VCaP (cell line): ENCODE data around the gene TUB.

ENCODE experiments used
- H3K27ac ChIP-seq: fragments of 450-650 bp; 2 replicates; pipeline ENCODE4 v1.5.1; 2017
- TF ChIP-seq, protein P1 (sequence below): fragments of 450-650 bp; conservative IDR thresholded peaks from 2 replicates; pipeline ENCODE4 v1.5.1; 2017; ENCODE audit warnings: mild to moderate bottlenecking, moderate library complexity

The TUB gene

DNA sequence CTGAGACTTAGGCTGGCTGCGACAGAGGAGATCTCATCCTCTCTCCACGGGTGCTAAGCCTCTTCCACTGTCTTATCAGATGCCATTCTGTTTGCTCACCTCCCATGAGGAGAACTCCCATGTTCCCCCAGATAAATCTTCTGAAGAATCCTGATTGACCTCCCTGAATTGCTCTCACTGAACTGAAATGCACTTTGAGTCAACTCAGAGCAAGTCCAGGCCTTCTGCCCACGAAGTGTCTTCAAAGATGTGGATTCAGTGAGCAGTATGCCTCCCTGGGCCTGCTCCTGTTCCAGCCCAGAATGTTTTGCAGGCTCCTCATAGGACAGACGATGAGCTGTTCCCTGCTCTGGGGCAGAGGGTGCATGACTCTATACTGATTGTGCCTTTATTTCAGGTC is 17.4 kb downstream of the TUB start:
- H3K27ac ChIP-seq, result no peak overlapping the region
- TF ChIP-seq, protein P1, sequence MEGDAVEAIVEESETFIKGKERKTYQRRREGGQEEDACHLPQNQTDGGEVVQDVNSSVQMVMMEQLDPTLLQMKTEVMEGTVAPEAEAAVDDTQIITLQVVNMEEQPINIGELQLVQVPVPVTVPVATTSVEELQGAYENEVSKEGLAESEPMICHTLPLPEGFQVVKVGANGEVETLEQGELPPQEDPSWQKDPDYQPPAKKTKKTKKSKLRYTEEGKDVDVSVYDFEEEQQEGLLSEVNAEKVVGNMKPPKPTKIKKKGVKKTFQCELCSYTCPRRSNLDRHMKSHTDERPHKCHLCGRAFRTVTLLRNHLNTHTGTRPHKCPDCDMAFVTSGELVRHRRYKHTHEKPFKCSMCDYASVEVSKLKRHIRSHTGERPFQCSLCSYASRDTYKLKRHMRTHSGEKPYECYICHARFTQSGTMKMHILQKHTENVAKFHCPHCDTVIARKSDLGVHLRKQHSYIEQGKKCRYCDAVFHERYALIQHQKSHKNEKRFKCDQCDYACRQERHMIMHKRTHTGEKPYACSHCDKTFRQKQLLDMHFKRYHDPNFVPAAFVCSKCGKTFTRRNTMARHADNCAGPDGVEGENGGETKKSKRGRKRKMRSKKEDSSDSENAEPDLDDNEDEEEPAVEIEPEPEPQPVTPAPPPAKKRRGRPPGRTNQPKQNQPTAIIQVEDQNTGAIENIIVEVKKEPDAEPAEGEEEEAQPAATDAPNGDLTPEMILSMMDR, result no peak

DNA sequence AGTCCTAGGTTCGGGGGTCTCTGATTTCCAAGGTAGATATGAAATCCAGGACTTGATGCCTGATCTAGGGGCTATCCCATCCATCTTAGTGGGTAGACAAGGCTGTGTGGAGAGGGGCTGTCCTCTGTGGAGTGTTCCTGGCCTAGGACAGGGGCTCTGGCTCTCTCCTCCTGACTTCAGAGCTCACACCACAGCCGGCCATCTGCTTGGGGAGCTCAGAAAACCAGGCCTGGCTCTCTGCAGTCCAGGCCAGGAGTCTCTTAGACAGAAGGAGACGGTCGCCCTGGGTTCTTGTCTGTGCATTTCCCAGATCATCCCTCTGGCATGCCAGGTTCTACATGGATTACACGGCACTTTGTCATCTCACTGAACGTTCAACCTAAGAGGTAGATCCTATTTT is 17.9 kb downstream of the TUB start:
- no peak overlapping the region for H3K27ac ChIP-seq
- TF ChIP-seq, protein P1, result no peak

DNA sequence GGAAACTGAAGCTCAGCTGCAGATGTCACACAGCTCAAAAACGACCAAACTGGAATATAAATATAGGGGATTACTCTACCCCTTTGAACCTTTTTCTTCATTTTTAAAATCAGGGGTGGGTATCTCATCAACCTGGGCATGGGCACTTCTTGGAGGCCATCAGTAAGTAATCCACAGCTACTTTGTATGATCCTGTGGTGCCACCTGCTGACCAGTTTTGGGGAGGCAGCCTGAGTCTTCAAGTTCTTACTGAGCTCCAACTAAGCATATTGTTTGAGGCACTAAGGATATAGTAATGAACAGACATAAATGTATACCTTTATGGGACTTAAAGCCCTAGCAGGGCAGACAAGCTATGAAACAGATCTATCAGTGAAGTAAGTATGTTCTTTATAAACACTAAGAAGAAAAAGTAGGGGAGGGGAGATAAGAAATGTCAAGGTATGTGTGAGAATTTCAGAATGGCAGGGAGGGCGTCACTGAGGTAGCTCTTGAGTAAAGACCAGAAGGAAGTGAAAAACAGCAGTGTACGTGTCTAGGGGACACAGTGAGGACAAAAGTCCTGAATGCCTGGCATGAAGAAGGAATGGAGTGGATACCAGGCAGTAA is 18.4 kb downstream of the TUB start:
- TF ChIP-seq, protein P1, result peak; percentile 83
- no peak overlapping the region for H3K27ac ChIP-seq

DNA sequence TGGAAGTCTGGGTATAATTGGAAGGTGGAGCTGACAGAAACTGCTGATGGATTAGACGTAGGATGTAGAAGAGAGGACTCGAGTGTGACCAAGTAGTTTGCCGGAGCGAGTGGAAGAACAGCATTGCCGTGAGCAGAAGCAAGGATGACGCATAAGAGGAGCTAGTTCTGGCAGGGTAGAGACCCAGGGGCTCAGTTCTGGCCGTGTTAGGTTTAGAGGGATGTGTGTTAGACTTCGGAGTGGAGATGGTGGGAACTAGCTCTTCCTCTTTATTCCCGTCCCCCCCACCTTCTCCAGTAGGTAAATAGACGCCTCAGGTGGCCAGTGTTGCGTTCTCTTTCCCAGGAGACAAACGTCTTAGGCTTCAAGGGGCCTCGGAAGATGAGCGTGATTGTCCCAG is 19.1 kb downstream of the TUB start:
- TF ChIP-seq, protein P1, result no peak

DNA sequence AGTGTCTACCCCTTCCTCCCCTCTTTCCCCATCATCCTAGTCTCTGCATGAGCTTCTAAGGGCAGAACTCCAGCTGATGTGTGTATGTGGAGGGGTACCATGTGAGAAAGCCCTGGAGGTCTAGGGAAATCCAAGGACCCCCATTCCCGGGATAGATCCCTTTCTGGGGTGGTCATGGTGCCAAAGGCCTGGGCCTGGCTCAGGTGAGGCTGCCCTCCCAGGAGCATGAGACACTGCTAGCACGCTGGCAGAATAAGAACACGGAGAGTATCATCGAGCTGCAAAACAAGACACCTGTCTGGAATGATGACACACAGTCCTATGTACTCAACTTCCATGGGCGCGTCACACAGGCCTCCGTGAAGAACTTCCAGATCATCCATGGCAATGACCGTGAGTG is 19.6 kb downstream of the TUB start:
- TF ChIP-seq, protein P1, result no peak
- H3K27ac ChIP-seq, result no peak overlapping the region

More for the DNA sequence above, 19.1 kb downstream of the TUB start:
- H3K27ac ChIP-seq, result no peak overlapping the region

DNA sequence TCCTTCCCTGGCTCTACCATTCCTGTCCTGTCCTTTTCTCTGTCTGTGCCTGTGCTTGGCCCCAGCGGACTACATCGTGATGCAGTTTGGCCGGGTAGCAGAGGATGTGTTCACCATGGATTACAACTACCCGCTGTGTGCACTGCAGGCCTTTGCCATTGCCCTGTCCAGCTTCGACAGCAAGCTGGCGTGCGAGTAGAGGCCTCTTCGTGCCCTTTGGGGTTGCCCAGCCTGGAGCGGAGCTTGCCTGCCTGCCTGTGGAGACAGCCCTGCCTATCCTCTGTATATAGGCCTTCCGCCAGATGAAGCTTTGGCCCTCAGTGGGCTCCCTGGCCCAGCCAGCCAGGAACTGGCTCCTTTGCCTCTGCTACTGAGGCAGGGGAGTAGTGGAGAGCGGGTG is 20.4 kb downstream of the TUB start:
- no peak overlapping the region for H3K27ac ChIP-seq
- TF ChIP-seq, protein P1, result no peak

DNA sequence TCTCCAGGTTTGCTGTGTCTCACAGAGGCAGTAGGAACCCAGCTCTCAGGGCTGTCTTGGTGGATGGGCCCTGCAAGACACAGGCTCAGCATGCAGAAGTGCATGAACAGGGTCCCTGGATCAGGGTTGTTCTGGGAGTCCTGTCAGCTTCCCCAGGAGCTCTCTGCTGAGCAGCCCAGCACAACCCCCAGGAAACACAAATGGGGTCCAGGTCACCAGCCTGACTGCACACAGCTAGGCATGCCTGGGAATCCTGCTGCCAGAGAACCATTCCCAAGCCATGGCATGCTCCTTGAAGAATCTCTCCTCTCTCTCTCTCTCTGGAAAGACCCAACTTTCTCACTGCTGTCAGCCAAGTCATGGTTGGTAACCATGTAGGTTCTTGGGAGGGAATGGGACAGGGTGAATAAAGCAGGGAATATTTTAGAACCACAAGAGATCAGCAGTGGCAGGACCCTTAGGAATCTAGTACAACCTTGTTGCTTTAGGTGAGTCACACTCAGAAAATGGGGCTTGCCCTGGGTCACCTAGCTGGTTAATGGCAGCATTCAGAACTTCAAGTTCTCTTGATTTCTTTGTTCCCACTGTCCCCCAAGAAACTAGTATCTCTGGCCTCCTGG is 21.4 kb downstream of the TUB start:
- TF ChIP-seq, protein P1, result no peak
- H3K27ac ChIP-seq, result no peak overlapping the region
